Common myeloid progenitor, CD34-positive (primary cell): ENCODE results near the gene RUFY2.

Source experiments
- CTCF ChIA-PET: fragments of 350-600 bp; sonication (Branson Sonifier 250); formaldehyde crosslinking; loops from one replicate; lab custom pipeline; 2021; ENCODE audit warnings: antibody characterized with exemption; lab: Charles Lee
- POLR2A ChIA-PET: fragments of 350-600 bp; sonication (Branson Sonifier 250); formaldehyde crosslinking; loops from one replicate; lab custom pipeline; 2021; ENCODE audit warnings: antibody characterized with exemption; lab: Charles Lee
- DNase-seq, 3 donors: peaks; one replicate each; pipeline versions ENCODE4 v3.0.0 to v3.0.0-alpha.2; 2013
- H3K27ac ChIP-seq, 2 experiments: 1 replicate in 1 of 2; 2 replicates in 1 of 2; pipeline ENCODE4 v1.7.0; 2013; ENCODE audit warnings: inconsistent platforms in 2 of 2, low read length in 2 of 2, mild to moderate bottlenecking in 2 of 2, low read depth in 1 of 2, moderate library complexity in 1 of 2; ENCODE audit not compliant: severe bottlenecking in 2 of 2, insufficient read depth in 1 of 2, poor library complexity in 1 of 2
- H3K27me3 ChIP-seq, 5 experiments: replicated peaks in 2 of 5; 1 replicate in 3 of 5; 2 replicates in 2 of 5; pipeline versions ENCODE4 v1.6.1 to v1.7.0; 2013; ENCODE audit warnings: low read length in 4 of 5, mild to moderate bottlenecking in 2 of 5, moderate library complexity in 2 of 5, inconsistent platforms in 1 of 5; ENCODE audit not compliant: insufficient read depth in 5 of 5, control insufficient read depth in 4 of 5
- H3K36me3 ChIP-seq, 4 experiments: 1 replicate in 2 of 4; 2 replicates in 2 of 4; pipeline versions ENCODE4 v1.6.1 to v1.7.0; 2013; ENCODE audit warnings: low read length in 3 of 4, control low read depth in 1 of 4, mild to moderate bottlenecking in 1 of 4; ENCODE audit not compliant: control insufficient read depth in 4 of 4, insufficient read depth in 4 of 4
- H3K4me1 ChIP-seq, 4 experiments: 1 replicate in 3 of 4; 2 replicates in 1 of 4; pipeline versions ENCODE4 v1.6.1 to v1.7.1; 2013; ENCODE audit warnings: low read length in 3 of 4, mild to moderate bottlenecking in 3 of 4, control low read depth in 1 of 4, inconsistent platforms in 1 of 4, moderate library complexity in 1 of 4; ENCODE audit not compliant: control insufficient read depth in 4 of 4, insufficient read depth in 4 of 4; ENCODE audit errors: control extremely low read depth in 1 of 4
- H3K4me3 ChIP-seq, 7 experiments: 1 replicate in 4 of 7; 2 replicates in 3 of 7; pipeline versions ENCODE4 v1.5.1 to v1.7.0; 2013; ENCODE audit warnings: mild to moderate bottlenecking in 7 of 7, low read length in 6 of 7, moderate library complexity in 6 of 7, inconsistent platforms in 2 of 7, low read depth in 2 of 7, control low read depth in 1 of 7; ENCODE audit not compliant: insufficient read depth in 4 of 7, control insufficient read depth in 1 of 7; ENCODE audit errors: extremely low read depth in 1 of 7
- H3K9me3 ChIP-seq, 5 experiments: 1 replicate in 4 of 5; 2 replicates in 1 of 5; pipeline versions ENCODE4 v1.6.1 to v1.7.1; 2013; ENCODE audit warnings: low read length in 4 of 5, mild to moderate bottlenecking in 2 of 5, inconsistent platforms in 1 of 5, low read depth in 1 of 5, moderate library complexity in 1 of 5; ENCODE audit not compliant: control insufficient read depth in 4 of 5, insufficient read depth in 2 of 5; ENCODE audit errors: control extremely low read depth in 1 of 5
- WGBS: methylation state at CpG from one replicate; pipeline ENCODE4 v1.1.5; 2013; ENCODE audit not compliant: insufficient coverage; 5-methylcytosine and 5-hydroxymethylcytosine counted together

The RUFY2 gene

GRCh38 chr10:68346774-68347173 is 60.3 kb downstream of the RUFY2 start:
- Histone ChIP-seq H3K4me1 (no peaks in the 10 kb centered on the region), H3K36me3 (peaks cover 23 to 51% (median 34%) of the 10 kb centered on the region in 4 experiments), H3K27me3 (no peaks in the 10 kb centered on the region), H3K27ac (peak overlapping the region in 1 of 2 experiments; percentile 25), H3K4me3 (no peak overlapping the region), H3K9me3 (no peaks in the 10 kb centered on the region)
- 100% methylated on average over 3 of the region's 4 CpGs for WGBS
- CTCF ChIA-PET, result interaction anchor here (0.6 to 2.5 kb wide), 7 partner anchors 7 to 191 kb away, joined by 3 to 14 read pairs (median 3); no protein-coding TSS in a partner anchor
- POLR2A ChIA-PET, result interaction anchor here (0.6 kb wide), 1 partner anchor 344 kb away, joined by 3 read pairs; no protein-coding TSS in a partner anchor
- no peak for DNase-seq

GRCh38 chr10:68345621-68346020 is 61.5 kb downstream of the RUFY2 start:
- POLR2A ChIA-PET, result no interaction called here

GRCh38 chr10:68342909-68343516 is 64.1 kb downstream of the RUFY2 start:
- H3K9me3 ChIP-seq, result no peaks in the 10 kb centered on the region
- H3K27ac ChIP-seq, result no peak overlapping the region
- WGBS, result 100% methylated on average over 1 of the region's 3 CpGs
- peaks cover 42 to 78% (median 60%) of the 10 kb centered on the region in 4 experiments for H3K36me3 ChIP-seq
- POLR2A ChIA-PET, result interaction anchor here (0.6 kb wide), 1 partner anchor 302 kb away, joined by 5 read pairs; no protein-coding TSS in a partner anchor
- peak in 2 of 3 donors; percentile 42 to 50 for DNase-seq
- H3K4me1 ChIP-seq, result no peaks in the 10 kb centered on the region
- no peak overlapping the region for H3K4me3 ChIP-seq
- CTCF ChIA-PET, result no interaction called here
- H3K27me3 ChIP-seq, result no peaks in the 10 kb centered on the region

More at GRCh38 chr10:68345621-68346020, 61.5 kb downstream of the RUFY2 start:
- DNase-seq, result no peak
- Histone ChIP-seq H3K27ac (no peak overlapping the region), H3K9me3 (no peaks in the 10 kb centered on the region), H3K4me3 (no peak overlapping the region), H3K4me1 (no peaks in the 10 kb centered on the region), H3K27me3 (no peaks in the 10 kb centered on the region), H3K36me3 (peaks cover 30 to 58% (median 45%) of the 10 kb centered on the region in 4 experiments)
- 100% methylated on average over 1 of the region's 4 CpGs for WGBS
- CTCF ChIA-PET, result interaction anchor here (1.1 kb wide), 1 partner anchor 44 kb away, joined by 3 read pairs; no protein-coding TSS in a partner anchor

- Histone ChIP-seq H3K27ac (no peak overlapping the region), H3K36me3 (peaks cover 39 to 84% (median 55%) of the 10 kb centered on the region in 4 experiments), H3K9me3 (no peaks in the 10 kb centered on the region), H3K27me3 (no peaks in the 10 kb centered on the region), H3K4me3 (no peak overlapping the region), H3K4me1 (peaks cover 15 to 23% (median 17%) of the 10 kb centered on the region in 4 experiments)
- ChIA-PET POLR2A (interaction anchor here (0.6 kb wide), 1 partner anchor 48 kb away, joined by 3 read pairs; no protein-coding TSS in a partner anchor), CTCF (interaction anchor here (1.2 to 2.3 kb wide), 2 partner anchors 7 to 12 kb away, joined by 3 to 14 read pairs; no protein-coding TSS in a partner anchor)
- 100% methylated on average over 4 of the region's 8 CpGs for WGBS
- DNase-seq, result no peak
Observed at GRCh38 chr10:68340358-68341080, 66.6 kb downstream of the RUFY2 start.

- H3K4me3 ChIP-seq, result peak overlapping the region in 3 of 7 experiments; percentile 29 to 95 (median 80)
- no peak for DNase-seq
- ChIA-PET CTCF (no interaction called here), POLR2A (no interaction called here)
- peaks cover 19 to 54% (median 33%) of the 10 kb centered on the region in 4 experiments for H3K36me3 ChIP-seq
- 79% methylated on average over 2 of the region's 7 CpGs for WGBS
- H3K27me3 ChIP-seq, result no peaks in the 10 kb centered on the region
- H3K4me1 ChIP-seq, result peaks cover 21 to 47% (median 34%) of the 10 kb centered on the region in 4 experiments
- peak overlapping the region; percentile 22 to 36 for H3K27ac ChIP-seq
- H3K9me3 ChIP-seq, result no peaks in the 10 kb centered on the region
Observed at GRCh38 chr10:68336754-68337351, 70.2 kb downstream of the RUFY2 start.

GRCh38 chr10:68334672-68335467 is 72.2 kb downstream of the RUFY2 start:
- Histone ChIP-seq H3K27ac (peak overlapping the region; percentile 96 to 98), H3K4me3 (peak overlapping the region in 6 of 7 experiments; percentile 52 to 97 (median 95)), H3K4me1 (peaks cover 35 to 58% (median 41%) of the 10 kb centered on the region in 4 experiments), H3K27me3 (no peaks in the 10 kb centered on the region), H3K36me3 (peaks cover 7 to 34% (median 16%) of the 10 kb centered on the region in 4 experiments), H3K9me3 (no peaks in the 10 kb centered on the region)
- WGBS, result no CpG with 5 or more reads among the region's 8 CpGs
- ChIA-PET POLR2A (no interaction called here), CTCF (interaction anchor here (1.4 to 3.0 kb wide), 3 partner anchors 14 to 252 kb away, joined by 3 to 15 read pairs (median 9); no protein-coding TSS in a partner anchor)
- peak in 1 of 3 donors; percentile 22 for DNase-seq
